Measurements from ENCODE around the gene DUSP7.
"Not testable (repeated sequence)": the region's sequence is repeated elsewhere in the genome, so short reads cannot be mapped to it uniquely, and the experiment has no call there.

DUSP7 gene

DNA sequence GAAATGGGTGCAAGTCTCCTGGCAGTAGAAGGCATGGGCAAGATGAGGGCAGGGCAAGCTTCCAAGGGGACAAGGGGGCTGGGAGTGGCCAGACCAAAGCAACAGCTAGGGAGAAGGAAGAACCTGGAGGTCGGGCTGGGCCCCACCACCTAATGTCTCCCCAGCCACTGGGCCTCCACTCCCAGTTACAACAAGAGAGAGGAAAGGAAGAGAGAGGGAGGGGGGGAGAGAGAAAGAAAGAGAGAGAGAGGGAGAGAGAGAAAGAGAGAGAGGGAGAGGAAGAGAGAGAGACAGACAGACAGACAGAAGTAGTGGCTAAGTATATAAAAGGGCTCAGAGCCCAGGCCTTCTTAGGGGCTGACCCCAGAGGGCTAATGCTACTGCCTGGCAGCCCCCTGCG is 6.9 kb downstream of the DUSP7 start:
- no peak for DNase-seq (ENCODE audit: low spot score)

DNA sequence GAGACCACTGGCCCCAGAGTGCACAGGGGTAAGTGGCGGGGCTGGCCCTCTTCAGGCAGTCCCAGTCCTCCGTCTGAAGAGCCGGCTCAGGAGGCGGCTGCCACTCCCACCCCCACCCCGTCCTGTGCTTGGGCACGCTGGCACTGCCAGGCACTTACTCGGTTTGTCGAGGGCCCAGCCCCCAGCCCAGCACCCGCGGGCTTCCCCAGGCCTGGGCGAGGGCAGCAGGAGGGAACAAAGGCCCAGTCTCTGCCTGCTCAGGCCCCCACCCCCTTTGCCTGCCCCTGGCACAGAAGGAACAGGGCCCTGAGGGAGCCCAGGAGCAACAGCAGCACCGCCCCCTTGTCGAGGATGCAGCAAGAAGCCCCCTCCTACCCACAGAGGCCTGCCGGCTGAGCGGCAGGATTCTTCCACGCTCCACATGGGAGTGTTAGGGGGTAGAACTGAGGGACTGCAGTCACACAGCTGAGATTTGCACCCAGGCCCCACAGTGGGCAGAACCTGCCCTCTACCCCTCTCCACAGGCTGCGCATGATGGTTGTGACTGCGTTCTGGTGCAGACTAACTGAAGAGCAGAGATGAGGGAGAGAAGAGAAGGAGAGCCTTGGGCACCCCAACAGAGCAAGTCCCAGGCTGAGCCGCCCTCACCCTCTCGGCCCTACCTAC is 8.9 kb downstream of the DUSP7 start:
- no peak for DNase-seq (ENCODE audit: low spot score)

DNA sequence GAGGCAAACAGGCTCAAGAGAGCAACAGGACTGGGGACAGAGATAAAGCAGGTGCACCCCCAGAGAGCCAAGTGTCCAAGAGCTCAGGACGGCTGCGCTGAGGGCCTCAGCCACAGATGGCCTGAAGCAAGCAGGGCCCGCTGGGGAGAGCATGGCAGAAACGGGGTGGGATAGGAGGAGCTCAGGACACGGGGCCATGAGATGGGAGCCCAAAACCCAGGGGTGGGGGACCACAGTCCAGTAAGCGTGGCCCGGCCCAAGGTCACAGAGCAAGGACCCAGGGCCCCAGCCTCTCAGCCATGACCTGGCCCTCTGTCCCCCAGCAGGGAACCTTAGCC is 9.5 kb downstream of the DUSP7 start:
- no peak for DNase-seq (ENCODE audit: low spot score)

DNA sequence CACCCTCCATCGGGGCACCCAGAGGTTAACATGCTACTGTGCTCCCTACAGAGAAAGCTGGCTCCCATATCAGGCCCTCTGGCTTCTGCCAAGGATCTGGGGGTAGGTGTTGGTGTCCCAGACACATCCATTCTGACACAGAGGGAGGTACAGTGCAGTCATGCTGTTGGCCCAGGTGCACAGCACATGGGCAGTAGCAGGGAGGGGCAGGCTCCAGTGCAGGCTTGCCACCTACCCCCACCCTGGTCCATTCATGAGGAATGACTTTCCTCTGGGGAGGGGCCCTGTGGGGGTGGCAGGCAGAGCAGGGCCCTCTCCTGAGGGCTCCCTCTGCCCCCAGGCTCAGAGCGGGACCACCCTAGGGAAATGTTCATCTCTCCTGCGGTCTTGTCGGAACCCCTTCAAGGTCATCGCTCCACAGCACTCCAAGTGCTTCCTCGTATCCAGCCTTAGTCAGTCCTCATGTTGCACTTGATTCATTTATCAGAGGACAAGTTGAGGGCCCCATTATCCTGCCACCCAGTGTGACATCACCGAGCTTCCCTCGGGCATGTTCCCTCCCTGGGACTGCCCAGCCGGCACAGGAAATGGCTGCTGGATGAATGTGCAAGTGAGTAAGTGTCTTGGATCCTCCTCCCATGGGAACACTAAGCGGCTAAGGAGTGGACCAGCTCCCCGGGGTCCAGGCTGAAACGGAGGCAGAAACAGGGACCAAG is 10.0 kb downstream of the DUSP7 start:
- peak; percentile 92 for DNase-seq (ENCODE audit: low spot score)

DNA sequence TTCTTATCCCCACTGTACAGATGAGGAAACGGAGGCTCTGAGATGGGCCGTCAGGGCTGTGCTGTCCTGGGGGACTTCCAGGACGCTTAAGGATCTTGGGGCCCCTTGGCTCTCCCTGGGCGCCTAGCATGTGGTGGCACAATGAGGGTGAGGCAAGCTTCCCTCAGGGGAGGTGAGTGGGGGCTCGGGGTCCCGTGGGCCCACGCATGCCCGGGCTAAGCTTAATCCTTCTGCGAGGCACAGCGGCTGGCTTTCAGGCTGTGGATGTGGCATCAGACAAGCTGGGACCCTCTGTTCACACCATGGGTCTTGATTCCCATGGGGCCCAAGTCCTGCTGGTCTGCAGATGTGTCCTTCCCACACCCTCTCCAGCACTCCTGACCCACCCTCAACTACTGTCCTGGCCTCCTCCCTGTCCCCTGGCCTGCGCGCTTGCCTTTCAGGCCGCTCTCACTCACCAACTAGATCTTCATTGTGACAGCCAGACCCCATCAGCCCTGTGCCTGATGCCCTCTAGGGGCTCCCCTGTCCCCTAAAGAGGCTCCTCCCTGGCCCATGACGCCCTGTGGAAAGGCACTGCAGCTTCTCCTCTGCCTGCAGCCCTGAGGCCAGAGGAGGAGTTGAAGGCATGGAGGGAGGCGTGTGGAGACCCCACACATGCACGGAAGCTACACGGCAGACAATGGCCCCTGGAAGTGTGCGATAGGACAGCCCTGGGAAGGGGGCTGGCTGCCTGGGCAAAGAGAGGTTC is 11.3 kb downstream of the DUSP7 start:
- no peak for DNase-seq (ENCODE audit: low spot score)

DNA sequence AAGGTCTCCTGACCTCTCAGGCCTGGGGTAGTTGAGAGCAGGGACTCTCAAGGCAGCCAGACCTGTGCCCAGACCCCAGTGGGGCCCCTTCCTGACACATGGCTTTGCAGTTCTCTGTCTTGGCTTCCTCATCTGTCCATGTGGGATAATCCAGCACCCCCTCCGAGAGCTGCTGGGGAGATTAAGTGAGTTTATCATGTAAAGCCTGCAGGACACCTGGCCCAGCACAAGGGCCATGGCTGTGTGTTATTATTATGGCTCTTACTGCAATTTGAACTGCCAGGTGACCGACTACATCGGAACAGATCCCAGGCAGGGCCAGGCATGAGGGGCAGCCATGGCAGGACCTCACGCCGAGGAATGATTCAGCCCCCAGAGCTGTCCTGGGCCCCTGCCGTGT is 12.6 kb downstream of the DUSP7 start:
- no peak for DNase-seq (ENCODE audit: low spot score)

DNA sequence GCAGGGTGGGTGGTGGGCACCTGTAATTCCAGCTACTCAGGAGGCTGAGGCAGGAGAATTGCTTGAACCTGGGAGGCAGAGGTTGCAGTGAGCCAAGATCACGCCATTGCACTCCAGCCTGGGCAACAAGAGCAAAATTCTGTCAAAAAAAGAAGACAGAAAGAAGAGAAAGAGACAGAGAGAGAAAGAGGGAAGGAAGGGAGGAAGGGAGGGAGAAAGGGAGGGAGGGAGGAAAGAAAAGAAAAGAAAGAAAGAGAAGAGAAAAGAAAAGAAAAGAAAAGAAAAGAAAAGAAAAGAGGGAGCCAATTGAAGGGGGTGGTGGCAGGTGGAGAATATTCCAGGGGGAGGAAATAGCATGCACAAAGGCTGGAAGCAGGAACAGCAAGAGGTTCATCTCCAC is 13.3 kb downstream of the DUSP7 start:
- DNase-seq (ENCODE audit: low spot score), result not testable (repeated sequence)

DNA sequence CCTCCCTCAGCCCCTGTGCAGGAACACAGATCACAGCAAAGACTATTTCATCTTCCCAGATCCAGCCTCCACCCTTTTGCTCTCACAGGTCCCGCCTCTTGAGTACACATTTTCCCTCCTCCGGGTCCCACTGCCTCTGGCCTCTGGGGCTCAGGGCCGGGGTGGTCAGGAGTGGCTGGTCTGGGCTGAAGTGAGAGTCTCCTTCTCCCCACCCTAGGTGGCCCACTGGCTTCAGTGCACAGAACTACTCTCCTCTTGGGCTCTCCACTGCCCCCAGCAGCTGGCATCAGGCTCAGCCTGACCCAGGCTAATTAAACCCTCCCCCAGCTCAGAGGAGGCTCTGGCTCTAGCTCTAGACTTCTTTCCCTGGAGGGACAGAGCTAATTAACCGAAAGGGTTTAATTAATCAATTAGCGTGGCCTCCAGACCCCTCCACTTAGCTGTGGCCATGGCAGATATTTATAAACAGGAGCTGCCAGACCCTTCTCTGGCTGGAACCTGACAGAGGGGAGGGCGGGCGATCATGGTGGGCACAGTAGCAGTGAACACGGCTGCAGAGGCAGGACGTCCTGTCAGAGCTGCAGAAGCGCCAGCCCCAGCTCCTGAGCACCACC is 15.1 kb downstream of the DUSP7 start:
- no peak for DNase-seq (ENCODE audit: low spot score)

DNA sequence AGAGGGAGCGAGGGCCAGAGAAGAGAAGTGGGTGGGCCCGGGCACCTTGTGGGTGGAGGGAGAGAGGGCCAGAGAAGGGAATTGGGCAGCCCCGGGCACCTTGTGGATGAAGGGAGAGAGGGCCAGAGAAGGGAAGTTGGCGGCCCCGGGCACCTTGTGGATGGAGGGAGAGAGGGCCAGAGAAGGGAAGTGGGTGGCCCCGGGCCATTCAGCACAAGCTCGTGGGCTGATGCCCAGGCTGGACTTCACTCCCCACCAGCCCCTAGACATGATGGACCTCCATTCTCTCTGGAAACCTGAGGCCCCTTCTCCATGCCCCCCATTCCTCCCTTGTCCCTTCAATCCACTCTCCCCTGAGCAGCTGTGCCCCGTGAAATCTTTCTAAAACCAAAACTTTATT is 15.8 kb downstream of the DUSP7 start:
- no peak for DNase-seq (ENCODE audit: low spot score)

DNA sequence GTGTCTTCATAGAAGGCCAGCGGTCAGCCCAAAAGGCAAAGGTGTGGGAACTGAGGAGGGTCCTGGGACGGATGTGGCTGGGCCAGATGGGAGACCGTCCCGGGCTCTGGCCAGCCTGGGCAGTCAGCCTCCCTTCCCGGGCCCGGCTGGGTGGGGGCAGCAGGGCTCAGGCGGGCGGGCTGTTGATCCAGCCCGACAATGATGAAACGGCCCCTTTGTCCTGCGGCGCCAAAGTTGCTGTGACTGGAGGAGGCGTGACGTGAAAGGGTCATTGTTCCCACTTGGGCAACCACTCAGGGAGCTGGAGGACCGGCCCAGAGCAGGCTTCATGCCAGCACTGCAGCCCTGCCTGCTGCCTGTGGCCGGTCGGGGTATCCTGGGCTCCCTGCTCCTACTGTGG is 16.5 kb downstream of the DUSP7 start:
- DNase-seq (ENCODE audit: low spot score), result peak; percentile 98

DNA sequence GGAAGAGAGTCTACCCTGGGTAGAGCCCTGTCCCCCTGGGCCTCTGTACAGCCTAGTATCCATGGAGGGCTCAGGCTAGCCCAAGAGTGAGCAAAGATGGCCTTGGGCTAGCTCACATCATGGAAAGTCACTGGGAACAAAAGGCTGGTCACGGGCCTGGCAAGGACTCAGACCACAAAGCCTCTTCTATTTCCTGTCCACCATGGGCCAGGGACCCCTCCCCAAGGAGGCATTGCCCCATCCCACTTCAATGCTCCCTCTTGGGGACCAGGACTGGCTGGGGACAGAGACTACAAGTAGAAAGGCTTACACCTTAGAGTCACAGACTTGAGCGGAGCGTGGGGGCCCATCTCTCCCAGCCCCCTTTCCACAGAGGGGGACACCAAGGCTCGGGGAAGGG is 16.9 kb downstream of the DUSP7 start:
- no peak for DNase-seq (ENCODE audit: low spot score)

DNA sequence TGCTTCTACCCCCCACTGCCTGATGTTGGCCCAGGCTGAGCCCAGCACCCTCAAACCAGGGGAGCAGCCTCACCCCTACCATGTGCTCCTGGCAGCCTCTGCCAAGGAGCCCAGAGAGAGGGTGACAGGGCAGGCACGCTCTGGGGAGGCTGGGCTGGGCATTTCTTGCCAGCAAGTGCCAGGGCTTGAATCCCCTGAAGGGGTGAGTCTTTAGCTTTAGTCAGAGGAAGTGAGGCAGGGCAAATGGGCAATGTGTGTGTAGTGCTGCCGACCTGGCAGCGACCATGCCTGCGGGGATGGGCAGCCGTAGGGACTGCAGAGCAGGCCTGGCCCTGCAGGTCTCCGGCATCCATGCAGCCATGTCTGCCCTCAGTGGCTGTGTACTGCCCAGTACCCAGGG is 18.1 kb downstream of the DUSP7 start:
- no peak for DNase-seq (ENCODE audit: low spot score)

DNA sequence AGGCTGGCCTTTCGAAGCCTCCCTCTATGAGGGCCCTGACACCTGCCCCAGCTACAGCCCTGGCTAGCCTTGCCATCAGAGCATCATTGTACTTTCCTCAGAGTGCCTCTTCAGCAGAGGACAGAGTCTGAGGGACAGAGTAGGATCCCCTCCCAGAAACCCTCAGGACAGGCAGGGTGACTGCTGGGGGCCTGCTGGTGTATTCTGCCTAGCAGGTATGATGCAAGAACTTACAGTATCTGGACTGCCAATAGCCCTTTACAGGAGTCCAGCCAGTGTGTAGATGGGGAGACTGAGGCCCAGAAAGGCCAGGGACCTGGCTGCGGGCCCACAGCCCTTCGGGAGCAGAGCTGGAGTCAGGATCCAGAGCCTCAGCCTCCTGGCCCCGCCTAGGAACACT is 19.1 kb downstream of the DUSP7 start:
- no peak for DNase-seq (ENCODE audit: low spot score)

DNA sequence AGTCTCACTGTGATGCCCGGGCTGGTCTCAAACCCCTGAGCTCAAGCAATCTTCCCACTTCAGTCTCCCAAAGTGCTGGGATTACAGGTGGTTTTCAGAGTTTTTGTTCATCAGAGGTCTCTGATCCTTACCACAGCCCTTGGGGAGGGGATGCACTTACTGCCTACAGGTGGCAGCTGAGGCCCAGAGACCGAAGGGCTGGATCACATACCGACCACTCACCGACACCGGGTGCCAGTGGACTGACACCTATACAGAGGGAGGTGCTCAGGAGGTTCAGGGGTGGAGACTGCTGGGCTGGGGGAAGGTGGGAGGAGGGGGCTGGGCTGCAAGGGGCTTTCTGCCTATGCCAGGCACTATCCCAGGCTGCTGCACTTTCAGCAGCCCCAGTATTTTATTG is 19.5 kb downstream of the DUSP7 start:
- no peak for DNase-seq (ENCODE audit: low spot score)

DNA sequence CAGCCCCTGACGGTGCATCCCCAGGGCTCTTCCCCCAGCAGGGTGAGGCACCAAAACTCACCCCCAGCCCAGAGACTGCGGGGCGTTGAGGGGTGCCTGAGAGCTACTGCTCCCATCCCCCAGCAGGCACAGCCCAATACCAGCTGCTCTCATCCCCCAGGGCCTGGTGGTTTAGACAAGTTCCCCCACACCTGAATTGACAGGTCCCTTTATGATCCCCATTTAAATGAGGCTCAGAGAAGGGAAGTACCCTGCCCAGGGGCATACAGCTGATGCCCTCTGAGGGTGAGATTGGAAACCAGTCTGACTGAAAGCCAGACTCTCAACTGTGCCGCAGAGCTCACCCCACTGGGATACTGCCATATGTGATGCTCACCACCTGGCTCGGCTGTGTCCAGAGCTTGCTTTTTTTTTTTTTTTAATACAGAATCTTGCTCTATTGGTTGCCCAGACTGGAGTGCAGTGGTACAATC is 20.1 kb downstream of the DUSP7 start:
- DNase-seq (ENCODE audit: low spot score), result no peak

DNA sequence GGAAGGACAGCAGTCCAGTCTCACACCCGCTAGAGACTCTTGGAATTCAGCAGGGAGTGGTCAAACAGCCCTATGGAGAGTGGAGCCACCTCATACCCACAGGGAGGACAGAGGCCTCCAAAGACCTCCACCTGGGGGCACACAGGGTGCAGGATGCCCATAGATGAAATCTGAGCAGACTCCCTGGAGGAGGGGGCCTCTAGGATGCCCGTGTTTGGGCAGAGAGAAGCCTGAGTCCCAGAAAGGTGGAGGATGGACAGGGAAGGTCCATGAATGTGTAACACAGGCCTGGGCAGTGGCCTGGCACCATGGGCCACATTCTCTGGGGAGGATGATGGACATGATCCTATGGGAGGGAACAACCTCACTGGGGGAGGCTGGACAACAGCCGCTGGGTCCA is 21.7 kb downstream of the DUSP7 start:
- no peak for DNase-seq (ENCODE audit: low spot score)

DNA sequence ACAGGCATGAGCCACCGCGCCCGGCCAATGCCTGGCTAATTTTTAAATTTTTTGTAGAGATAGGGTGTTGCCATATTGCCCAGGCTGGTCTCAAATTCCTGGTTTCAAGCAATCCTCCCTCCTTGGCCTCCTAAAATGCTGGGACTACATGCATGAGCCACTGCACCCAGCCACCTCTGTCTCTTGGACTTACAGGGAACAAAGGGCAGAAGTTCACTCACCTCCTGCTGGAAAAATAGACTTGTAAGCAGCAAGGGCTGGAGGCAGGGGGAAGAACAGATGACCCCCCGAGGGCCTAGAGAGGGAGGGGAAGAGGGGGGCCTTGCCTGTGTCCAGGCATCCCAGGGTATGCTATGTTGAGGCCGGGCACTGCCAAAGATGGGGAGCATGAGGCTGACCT is 22.2 kb downstream of the DUSP7 start:
- DNase-seq (ENCODE audit: low spot score), result no peak

DNA sequence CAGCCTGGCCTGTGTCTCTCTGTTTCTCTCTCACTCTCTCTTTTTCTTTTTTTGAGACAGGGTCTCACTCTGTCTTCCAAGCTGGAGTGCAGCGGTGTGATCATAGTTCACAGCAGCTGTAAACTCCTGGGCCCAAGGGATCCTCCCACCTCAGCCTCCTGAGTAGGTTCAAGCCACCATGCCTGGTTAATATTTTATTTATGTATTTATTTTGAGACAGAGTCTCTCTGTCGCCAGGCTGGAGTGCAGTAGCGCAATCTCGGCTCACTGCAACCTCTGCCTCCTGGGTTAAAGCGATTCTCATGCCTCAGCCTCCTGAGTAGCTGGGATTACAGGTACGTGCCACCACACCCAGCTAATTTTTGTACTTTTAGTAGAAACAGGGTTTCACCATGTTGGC is 22.6 kb downstream of the DUSP7 start:
- not testable (repeated sequence) for DNase-seq (ENCODE audit: low spot score)

DNA sequence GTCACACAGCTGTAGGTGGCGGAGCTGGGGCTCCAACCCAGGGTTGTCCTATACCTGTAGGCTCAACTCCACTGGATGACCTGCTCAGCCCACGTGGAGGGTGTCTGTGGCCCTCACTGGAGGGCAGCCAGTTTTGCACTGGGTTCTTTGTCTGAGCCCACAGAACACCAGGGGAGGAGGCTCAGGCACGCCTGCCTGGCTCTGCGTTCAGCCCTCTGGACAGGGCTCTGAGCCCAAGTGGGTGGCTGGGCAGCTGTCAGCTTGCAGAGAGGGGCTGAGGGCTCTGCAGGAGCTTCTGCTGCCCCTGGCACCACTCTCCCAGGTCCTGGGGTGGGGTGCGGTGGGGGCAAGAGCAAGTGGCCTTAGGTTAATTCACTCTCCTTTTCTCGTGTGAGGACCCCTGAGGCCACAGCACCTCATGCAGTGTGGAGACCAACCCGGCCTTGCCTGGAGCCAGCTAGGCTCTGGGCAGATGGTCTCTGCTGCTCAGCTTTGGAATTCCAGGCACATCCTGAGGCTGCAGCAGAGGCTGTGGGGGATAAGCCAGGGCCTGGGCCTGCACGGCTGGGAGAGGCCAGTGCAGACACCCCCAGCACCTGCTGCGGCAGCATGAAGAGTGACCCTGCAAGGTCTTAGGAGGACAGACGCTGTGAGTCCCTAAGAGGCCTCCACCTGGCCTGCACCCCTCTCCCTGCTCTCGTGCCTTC is 23.5 kb downstream of the DUSP7 start:
- DNase-seq (ENCODE audit: low spot score), result no peak

DNA sequence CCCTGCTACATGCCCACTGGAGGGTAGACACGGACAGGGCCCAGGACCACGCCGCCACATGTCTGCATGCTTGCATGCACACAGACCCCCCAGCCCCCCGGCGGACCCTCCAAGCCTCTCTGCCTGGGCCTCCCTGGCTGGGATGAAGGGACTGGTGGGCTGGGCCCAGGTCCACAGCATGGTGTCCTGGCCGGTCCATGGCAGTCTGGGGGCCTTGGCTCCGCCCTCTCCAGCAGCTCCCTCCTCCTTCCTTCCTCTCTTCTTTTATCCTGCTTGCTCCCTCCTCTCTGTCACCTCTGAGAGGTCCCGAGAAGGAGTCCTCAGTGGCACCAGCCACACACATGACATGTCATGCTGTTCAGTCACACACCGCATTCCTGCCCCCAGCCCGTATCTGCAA is 24.5 kb downstream of the DUSP7 start:
- DNase-seq (ENCODE audit: low spot score), result no peak

DNA sequence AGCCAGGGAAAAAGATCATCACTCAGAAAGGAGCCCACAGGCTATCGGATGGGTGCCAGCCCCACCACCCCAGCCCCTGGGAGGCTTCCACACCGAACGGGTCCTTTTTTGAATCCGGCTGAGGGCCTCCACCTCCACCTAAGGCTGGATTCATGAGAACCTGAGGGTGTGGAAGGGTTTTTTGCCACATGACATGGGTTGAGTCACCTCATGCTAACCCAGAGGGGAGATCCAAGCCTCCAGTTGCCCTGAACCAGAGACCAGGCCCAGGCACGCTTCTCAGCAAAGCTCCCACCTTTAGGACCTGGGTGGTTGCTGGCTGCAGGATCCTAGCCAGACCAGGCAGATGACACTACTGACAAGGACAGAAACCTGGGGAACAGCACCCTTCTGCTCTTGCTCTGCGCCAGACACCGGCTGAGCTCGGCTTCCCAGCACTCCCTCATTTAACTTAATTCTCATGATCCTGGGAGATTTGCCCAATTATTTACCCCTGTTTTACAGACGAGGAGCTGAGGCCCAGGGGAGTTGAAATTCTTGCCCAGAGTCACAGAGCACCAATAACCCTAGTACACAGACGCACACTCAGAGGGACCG is 25.6 kb downstream of the DUSP7 start:
- DNase-seq (ENCODE audit: low spot score), result no peak

DNA sequence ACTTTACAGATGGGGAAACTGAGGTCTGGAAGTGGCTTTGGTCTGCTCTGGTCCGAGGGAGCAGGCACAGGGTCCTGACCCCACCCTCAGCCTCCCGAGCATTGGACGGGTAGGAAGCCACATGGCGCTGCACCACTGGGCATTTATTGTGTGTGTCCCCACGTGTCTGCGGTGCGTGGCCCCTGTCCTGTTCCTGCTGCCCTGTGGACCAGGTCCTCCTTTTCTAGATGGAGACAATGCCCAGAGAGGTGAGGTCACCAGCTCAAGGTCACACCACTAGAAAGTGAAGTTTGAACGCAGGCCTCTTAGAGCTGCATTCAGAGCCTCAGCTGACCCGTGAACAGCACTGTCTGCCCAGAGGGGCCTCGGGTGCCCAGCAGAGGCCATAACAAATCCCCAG is 26.8 kb downstream of the DUSP7 start:
- no peak for DNase-seq (ENCODE audit: low spot score)

Data from COLO829 (cell line).